GM19372 (cell line): ENCODE data around the gene OBI1.

Experiments used
- ATAC-seq: cut with Tn5 transposase; IDR thresholded peaks from one replicate; pipeline ENCODE4 v1.9.1; 2021; ENCODE audit warnings: mild to moderate bottlenecking, low read depth, moderate library complexity; ENCODE audit not compliant: unreplicated experiment

OBI1 gene

DNA sequence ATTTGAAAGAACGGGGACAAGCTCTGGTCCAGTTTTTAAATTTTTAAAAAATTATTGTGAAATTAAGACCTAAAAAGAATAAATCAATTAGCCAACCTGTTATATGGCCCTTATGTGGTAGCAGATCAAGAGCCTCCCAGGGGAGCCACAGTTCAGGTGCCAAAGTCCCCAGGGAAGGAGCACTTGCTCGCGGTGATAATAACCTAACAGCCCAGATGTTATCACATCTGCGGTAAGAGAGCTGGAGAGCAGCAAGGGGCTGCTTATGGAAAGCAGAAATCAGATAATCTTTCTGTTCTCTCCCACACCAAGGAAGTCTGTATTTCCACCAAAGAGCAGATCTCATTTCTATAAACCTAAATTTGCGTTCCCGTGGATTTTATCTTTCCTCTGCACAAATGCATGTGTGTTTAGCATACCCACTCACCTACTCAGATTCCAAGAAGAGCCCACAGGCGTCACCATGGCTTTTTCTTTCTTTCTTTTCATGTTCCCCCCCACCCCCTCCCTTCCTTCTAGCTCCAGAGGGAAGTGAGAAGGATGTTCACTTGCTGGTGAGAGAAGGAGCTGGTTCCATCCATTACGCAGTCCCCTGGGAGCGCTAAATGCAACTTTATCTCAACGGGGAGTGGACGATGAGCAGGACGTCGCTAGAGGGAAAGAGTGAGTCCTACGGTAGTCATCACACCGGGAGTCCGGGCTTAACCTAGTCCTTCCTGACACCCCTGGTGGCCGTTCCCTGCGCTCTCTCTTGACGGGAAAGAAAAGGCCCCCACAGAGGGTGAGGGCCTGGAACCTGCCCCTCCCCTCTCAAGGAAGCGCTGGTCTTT is 54.0 kb downstream of the OBI1 start:
- ATAC-seq, result no peak

DNA sequence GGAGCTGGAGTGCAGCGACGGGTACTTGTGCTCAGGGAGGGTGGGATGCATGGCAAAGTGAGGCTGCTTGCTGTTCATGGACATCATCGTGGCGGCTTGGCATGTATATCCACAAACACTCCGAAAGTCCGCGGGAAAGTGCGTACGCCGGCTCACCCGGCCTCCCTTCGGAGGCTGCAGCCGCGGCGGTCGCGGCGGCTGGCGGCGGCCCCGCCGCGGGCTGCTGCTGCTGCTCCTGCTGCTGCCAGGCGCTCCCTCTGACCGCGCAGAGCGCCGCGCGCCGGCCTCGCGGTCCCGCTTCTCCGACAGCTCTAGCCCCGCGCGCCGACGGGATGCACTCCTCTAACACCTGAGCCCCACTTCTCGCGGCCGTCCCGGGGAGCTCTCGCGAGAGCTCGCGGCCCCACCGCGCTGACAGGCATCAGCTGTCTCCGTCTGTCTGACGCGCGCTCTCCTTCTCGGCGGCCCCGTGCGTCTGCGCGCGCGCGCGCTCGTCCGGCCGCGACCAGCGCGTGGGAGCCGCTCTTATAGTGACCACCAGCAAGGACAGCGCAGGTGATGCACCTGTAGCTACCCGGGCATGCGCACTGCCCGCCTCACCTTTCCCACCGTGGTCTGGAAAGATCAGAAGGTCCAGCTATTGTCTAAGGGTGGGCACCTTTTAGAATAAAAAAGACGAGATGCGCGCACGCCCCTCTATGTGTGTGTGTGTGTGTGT is 55.6 kb downstream of the OBI1 start, which contains the start of gene POU4F1:
TSS of gene POU4F1 (minus strand) at position 313 of the 718 bp plus-strand sequence. CDS start at position 87, 226 bp downstream.
- ATAC-seq, result peak; percentile 54

DNA sequence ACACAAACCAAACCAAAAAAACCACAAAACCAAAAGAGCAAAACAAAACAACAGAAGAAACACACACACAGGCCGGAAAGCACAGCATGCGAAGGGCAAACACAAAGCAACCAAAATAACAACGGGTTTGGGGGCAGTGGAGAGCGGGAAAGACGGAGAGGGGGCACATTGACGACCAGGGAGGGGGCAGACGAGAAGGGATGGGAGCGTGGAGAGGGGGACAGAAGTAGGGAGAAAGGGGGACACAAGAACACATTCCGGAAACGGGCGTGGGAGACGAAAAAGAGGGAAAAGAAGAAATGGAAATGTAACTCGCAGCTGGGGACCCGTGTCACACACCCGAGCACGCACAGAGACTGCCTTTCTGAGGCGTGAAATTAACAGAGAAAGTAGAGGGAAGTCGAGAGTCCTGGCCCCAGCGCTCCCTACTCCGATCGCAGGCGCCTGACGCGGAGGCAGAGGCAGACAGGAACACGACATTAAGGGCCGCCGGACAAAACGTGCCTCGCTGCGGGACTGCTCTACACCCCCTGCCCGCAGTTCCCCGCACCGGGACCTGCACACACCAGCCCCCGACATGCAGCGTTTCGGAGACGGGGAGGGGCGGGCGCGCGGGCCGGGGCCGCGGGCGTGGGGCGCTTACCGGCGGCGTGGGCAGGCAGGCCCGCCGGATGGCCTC is 56.3 kb downstream of the OBI1 start:
- ATAC-seq, result peak; percentile 15

DNA sequence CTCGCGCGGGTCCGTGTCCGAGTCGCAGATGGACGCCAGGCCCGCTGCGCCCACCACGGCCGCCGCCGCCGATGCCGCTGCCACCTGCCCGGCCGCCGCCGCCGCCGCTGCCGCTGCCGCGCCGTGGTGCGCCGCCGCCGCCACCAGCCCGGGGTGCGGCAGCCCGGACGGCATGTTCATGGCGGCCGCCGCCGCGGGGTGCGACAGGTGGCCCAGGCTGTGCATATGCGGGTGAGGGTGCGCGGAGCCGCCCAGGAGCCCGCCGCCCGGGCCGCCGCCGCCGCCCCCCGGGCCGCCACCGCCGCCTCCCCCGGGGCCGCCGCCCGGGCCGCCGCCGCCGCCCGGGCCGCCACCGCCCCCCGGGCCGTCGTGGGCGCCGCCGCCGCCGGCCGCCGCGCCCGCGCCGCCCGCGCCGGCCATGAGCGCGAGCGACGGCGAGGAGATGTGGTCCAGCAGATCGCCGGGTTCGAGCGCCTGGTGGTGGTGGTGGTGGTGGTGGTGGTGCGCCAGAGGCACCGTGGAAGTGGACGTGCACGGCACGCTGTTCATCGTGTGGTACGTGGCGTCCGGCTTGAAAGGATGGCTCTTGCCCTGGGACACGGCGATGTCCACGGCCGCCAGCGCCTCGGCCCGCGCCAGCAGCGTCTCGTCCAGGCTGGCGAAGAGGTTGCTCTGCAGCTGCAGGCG is 56.9 kb downstream of the OBI1 start:
- ATAC-seq, result no peak

DNA sequence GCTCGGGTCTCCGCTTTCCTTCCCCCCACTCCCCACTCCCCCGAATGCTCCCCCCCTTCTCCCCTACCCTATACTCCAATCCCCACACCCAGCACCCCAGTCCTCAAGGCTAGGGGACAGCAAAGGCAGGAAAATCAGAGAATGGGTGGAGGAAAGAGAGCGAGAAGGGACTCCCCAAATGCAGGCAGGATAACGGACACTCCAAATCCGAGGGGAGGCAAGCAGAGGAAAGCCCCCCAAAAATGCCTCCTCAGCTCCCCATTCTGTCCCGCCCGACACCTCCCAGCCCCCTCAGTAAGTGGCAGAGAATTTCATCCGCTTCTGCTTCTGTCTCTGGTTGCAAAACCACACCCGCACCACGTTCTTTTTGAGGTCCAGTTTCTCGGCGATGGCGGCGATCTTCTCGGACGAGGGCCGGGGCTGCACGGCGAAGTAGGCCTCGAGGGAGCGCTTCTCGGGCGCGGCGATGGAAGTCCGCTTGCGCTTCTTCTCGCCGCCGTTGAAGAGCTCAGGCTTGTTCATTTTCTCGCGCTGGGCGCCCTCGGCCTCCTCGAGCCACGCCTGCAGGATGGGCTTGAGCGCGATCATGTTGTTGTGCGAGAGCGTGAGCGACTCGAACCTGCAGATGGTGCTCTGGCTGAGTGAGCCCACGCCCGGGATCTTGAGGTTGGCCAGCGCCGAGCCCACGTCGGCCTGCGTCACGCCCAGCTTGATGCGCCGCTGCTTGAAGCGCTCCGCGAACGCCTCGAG is 57.7 kb downstream of the OBI1 start:
- no peak for ATAC-seq

DNA sequence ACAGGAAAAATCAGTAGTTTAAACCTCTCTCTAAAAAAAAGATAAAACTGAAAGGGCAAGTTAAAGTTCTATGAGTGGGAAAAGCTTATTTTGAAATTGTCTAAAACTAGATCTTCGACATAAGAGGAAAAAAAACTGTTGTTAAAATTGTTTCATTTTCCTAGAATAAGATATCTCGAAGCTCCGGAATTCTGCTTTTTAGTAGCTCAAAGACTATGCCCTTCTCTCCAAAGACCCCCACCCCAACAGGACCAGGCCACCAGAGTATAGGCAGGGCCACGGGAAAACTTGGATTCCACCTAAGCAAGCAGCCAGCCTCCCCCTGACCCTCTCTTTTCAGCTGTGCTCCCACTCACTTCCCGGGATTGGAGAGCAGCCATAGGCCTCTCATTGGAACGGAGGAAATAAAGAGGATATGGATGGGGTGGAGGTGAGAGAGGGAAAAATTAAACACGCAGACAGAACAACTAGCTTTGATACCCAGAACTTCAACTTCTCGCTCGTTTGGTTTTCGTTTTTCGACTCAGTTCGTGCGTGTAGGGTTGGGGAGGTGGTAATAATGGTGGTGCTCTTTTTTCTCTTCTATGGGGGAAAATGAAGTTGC is 58.6 kb downstream of the OBI1 start:
- no peak for ATAC-seq

DNA sequence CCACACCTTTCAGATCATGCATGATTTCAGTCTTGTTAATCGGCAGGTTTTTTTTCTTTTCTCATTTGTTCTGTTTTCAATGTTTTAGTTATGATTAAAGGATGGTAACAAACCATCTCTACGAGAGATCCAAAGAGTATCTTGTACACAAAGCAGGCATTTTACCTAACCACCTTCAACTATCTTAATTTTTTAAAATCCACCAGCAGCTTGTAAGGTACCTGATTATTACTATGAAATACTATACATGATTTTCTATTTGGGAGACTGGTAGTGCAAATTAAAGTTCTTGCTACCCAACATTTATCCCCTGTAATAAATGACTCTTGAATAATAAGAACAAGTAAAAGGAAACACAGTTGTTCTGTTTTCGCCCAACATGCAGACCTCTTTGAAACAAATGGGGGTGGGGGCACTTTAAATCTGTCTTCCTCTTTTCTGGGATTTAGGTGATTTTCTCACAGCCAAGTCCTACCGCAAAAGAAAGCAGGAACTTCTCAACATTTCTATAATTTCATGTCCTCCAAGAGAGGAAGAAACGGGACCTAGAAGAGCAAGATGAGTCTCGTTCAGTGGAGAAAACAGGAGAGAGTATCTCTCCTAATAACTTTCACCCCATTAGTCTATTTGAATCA is 59.2 kb downstream of the OBI1 start:
- ATAC-seq, result no peak

DNA sequence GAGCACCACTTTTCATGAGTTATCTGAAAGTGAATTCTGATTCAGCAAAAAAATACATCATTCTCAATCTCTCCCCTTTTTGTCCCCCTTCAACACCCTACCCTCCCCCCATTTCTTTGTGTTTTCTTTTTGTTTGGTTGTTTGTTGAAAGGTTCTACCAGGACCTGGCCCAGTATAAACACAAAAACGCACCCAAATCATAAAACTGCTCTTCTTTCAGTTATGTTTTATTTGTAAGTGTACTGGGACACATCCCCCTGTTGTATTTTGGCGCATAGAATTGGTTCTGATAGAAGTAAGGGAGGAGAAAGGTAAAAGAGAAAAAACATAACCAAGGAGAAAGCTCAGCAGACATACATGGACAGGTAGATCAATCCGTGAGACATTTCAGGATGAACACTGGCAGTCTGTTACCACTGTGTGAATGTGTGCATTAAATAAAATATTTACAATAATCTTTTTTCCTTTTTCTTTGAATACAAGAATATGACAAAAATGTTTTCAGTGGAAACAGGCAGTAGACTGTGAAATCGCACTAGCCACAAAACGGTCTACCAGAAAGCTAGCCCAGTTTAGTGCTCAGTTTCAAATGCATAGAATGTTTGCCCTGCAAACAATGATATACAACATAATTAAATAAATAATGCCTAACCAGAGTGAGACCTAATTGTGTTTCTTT is 59.9 kb downstream of the OBI1 start:
- no peak for ATAC-seq

DNA sequence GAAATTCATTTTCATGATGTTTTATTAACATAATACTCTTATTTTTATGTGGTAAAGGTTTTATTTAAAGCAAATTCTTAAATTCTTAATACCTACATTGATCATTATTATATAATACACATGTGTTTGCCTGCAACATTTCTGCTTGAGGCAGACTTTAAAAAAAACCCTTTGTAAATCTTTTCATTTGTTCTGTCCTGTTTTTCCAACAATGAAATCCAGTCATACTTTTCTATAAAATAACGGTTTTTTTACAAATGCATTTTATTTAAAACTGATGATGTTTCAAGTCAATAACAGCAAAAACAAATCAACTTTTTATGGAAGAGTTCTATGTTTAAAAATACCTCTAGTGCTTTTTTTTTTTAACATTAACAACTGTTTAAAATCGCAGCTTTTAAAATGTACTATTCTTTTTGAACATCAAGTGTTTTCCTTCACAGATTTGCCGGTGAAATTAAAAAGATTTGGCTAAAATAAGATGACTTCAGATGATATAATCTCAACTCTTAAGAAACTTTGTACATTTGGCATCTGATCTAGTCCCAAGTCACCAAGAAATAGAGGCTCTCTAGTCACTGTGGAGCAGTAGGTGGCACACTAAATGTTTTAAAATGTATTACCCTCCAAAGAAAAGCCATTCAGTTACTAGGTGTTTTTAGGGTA is 60.7 kb downstream of the OBI1 start:
- ATAC-seq, result no peak

DNA sequence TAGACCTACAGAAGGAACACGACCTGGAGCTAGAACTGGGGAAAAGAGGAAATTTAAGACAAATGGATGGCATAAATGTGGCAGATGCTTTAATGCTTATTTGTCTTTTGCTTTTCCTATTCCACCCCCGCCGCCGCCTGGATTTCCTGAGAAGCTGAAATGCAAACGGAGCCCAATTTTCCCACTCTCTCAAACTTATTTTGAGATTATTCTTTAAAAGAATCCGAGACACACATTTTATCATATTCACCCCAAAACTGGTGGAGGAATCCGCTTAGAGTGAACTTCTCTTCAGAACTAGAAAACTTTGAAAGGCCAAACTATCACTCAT is 61.4 kb downstream of the OBI1 start:
- no peak for ATAC-seq

DNA sequence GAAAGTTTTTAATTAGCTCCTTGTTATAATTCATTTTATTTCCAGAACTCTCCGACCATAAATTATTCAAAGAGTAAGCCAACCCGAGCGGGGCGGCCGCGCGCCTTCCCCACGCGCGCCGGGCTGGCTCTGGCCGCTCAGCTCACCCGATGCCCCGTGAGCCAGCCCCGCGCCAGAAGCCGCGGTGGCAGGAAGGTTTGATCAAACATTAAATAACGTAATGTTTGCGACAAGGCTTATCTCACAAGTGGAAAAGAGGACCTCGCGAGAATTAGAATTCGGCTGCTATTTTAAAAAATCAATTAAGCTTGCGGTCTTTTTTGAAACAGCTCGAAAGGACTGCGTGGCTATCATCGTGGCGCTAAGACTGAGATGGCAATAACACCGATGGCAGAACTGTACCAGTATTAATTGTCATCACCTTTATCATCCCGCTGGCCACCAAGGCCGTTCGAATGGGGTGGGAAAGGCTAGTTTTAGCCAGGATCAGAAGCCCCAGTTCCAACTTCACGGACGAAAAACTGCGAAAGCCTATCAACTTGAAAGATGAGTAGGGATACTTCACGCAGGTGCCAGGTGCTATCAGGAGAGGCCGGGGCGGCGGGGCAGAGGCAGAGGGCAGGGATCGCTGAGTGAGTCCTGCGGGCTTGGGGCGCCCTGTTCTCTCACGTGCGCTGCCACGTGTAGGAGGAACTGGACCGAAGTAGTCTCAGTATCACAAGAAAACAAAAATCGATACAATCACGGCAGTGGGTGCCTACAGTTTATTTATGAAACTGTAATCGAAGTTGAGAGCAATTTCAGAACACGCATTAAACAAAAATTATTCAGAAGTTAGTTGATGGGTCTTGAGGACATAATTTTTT is 62.0 kb downstream of the OBI1 start:
- ATAC-seq, result no peak

DNA sequence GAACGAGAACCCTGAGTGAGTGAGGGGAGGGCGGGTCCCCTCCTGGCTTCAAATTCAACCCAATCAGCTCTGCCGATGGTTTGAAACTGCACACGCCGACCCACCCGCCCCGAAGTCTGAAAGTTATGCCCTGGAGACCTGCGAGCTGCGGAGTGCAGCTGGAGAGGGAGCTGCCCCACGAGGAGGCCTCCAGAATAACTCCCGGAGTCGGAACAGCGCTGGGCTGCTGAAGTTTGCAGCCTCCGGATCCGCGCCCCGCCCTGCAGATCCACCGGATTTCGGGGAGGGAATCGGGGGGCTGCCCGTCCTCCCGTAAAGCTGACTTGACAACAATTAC is 62.6 kb downstream of the OBI1 start:
- no peak for ATAC-seq

DNA sequence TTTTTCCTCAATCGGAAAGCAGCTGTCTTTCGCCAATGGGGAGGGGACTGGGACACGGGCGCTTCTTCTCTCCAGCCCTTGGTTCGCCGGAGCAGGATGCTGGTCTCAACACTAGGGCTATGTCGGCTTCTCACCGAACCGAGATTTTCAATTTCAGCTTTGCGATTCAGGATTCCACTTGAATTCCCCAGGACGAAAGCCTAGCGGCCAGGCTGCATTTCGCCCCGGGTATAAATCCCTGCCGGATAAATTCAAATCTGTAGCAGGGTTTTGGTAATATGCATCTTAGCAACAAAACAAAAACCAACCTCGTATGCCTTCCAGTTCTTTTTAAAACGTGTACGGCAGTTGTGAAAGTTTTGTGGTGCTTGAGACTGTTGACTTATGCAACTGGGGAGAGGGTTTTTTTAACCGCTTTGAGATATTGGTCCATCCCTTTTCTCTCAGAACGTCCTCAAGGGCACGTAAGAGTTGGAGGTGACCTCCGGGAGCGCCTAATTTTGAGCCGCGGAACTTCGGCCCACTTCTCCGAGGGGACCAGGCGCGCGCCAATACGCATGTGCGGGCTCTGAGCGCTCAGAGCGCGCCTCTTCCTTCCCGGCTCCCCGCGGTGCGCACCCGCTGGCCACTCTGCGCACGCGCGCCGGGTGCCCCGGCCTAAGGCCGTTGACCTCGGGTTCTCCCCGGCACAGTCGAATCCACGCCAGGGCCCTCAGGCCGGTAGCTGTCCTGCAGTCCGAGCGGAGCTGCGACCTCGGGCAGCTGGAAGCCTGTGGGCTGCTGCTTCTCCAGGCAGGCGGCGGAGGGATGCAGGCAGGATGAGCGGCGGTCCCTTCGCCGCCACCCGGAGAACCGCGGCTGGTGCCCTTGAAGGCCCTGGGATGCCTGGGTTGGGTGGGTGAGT is 63.2 kb downstream of the OBI1 start:
- ATAC-seq, result no peak

DNA sequence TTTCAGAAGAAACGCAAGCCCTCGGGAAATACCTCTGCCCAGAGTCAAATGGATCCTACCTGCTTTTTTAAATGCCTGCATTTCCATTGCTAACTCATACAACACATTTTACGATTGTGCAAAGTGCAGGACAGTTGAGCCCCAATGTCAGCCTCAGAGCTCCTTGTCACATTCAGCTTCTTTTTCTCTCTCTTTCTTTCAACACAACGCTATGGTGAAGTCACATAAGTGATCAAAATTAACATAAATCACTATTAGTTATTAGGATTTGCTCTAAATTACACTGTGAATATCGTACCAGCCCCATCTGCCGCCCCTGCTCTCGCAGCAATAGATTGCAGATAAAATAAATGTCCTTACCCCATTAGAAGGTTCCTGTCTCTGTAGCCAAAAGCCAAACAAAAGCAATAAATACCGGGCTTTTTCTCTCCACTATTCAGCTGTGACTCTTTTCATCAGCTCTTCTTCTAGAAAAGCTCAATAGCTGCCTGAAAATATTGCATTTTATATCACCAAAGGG is 64.4 kb downstream of the OBI1 start:
- no peak for ATAC-seq

DNA sequence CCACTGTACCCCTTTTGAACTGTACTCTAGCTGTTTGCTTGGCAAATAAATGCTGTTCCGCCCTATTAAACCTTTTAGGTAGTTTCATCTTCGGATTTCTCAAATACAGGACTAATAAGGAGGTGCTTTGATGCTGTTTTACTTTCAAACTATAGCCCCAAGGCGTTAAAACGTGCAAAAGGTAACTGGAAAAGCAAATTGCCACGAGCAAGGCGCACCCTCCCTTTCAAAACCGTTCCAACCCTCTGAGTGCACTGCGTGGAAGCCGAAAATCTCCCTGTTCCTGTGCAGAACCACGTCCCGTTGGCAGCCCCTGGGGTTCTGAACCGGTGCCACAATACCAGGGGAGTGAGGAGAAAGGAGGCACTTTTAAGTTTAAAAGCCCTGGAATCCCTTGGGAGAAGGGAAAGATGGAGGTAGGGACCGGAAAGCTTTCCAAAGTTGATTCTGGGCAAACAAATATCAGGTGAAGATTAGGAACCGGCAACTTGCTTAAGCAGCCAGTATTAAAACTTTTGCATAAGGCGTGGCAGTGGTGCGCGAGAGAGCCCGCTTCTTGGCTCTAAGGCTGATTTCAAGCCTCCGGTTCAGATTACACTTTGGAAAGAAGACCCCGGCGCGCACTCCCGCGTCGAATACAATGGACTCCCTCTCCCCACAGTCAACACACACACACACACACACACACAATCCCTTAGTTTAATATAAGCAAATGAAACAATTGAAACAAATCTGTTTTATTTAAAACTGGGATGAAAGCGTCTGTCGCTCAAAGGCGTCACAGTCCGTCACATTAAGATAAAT is 65.1 kb downstream of the OBI1 start:
- no peak for ATAC-seq
